Stimulated activated CD8-positive, alpha-beta memory T cell treated with anti-CD3 and anti-CD28 coated beads, Interleukin-7, amount 100 ng/mL, for 24 hours (primary cell): Measurements from ENCODE around the gene UNK.

Source experiments
- DNase-seq: peaks from one replicate; pipeline ENCODE4 v3.0.0-alpha.2; 2020; ENCODE audit warnings: low read depth

Gene UNK

GRCh38 chr17:75820094-75821080 is 35.8 kb downstream of the UNK start:
- no peak for DNase-seq

GRCh38 chr17:75821552-75821951 is 36.9 kb downstream of the UNK start:
- DNase-seq: no peak

GRCh38 chr17:75822119-75822799 is 37.7 kb downstream of the UNK start:
- DNase-seq: no peak

GRCh38 chr17:75822800-75823166 is 38.2 kb downstream of the UNK start:
- DNase-seq: no peak

GRCh38 chr17:75823257-75824041 is 38.8 kb downstream of the UNK start:
- DNase-seq: no peak

- DNase-seq: no peak
Observed at GRCh38 chr17:75824050-75824552, 39.5 kb downstream of the UNK start.

- DNase-seq: no peak
Observed at GRCh38 chr17:75824666-75825065, 40.1 kb downstream of the UNK start.

- no peak for DNase-seq
Observed at GRCh38 chr17:75825149-75825552, 40.5 kb downstream of the UNK start.

GRCh38 chr17:75825748-75826370 is 41.3 kb downstream of the UNK start:
- no peak for DNase-seq

GRCh38 chr17:75826561-75827307 is 42.1 kb downstream of the UNK start:
- no peak for DNase-seq

GRCh38 chr17:75827308-75828075 is 42.9 kb downstream of the UNK start:
- no peak for DNase-seq

GRCh38 chr17:75828076-75828400 is 43.4 kb downstream of the UNK start:
- no peak for DNase-seq

GRCh38 chr17:75828741-75829140 is 44.1 kb downstream of the UNK start:
- no peak for DNase-seq

- no peak for DNase-seq
Observed at GRCh38 chr17:75829747-75830146, 45.1 kb downstream of the UNK start.

GRCh38 chr17:75830164-75831031 is 45.8 kb downstream of the UNK start:
- no peak for DNase-seq

GRCh38 chr17:75831032-75831571 is 46.5 kb downstream of the UNK start:
- no peak for DNase-seq

- no peak for DNase-seq
Observed at GRCh38 chr17:75832164-75832651, 47.6 kb downstream of the UNK start.

GRCh38 chr17:75832652-75833400 is 48.2 kb downstream of the UNK start:
- no peak for DNase-seq
